Uterus (tissue), 2 donors: ENCODE results near the gene ADORA1.

ENCODE experiments used
- CTCF ChIP-seq, 4 experiments: fragments of 200-600 bp in 2 of 4; fragments of 450-650 bp in 2 of 4; sonication (generic) in 2 of 4; IDR thresholded peaks; one replicate each; pipeline ENCODE4 v1.5.1; 2016 to 2019; ENCODE audit warnings: antibody characterized with exemption in 4 of 4, mild to moderate bottlenecking in 2 of 4, moderate library complexity in 1 of 4
- POLR2A ChIP-seq, 2 donors: fragments of 450-650 bp; IDR thresholded peaks; one replicate each; pipeline ENCODE4 v1.6.1; 2016; ENCODE audit warnings: antibody characterized with exemption in 2 of 2, mild to moderate bottlenecking in 1 of 2, moderate library complexity in 1 of 2

DNA sequence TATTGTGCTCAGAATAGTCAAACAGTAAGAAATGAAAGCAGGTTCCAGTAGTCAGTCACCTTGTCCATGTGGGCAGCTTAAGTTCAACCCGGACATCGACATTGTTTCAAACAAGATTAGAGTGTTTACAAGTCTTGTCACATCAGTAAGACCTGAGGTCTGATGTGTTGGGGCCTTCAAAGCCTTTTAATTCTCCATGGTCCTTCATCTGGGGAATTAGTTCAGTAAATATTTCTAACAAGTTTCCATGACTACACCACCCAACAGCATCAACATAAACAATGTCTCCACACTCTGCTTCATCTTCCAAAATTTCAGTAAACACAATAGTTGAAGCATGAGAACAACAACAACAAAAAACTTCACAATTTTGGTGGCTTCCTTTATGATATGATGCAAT lies 15.1 kb upstream of the ADORA1 start:
- TF ChIP-seq CTCF (IDR thresholded peaks at IDR 0.05) (no peak), POLR2A (IDR thresholded peaks at IDR 0.05) (no peak)
